COLO668 (cell line): ENCODE data around the gene ALDH1A3.

Experiments used
- DNase-seq: peaks from one replicate; lab custom pipeline; 2025; ENCODE audit not compliant: unreplicated experiment; lab: John Stamatoyannopoulos, UW

ALDH1A3 gene

DNA sequence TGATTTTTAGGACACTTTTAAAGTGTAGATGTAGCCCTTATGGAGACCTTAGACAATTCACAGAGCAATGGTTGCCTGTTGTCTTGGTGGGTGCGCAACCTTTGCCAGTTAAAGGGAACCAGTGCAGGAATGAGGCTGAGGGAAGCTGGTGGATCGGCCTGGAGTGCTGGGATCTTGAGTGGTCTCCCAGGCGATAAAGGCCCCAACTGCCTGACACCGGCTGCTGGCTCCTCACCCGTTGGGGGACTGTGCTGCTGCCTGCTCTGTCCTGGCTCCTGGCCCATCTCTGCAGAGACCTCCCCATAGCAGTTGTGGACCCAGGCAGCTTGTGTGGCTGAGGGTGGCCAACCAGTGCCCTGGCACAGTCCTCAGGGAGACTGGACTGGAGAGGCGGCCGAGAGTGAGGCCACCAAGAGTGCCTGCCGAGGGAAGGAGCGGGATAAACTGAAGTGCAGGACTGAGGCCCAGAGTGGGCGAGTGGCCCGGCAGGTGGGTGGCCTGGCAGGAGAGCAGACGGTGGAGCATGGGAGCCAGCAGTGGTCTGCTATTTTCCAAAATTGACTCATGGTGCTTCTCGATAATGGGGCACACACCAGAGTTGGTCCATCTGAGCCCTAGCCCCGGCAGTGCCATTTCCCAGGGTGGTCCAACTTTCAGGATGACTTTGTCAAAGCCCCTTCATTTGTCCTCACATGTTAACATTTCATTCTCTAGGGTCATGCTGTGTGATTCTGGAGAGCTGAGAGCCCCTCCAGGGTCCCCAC lies 2.1 kb downstream of the ALDH1A3 start:
- DNase-seq = no peak

DNA sequence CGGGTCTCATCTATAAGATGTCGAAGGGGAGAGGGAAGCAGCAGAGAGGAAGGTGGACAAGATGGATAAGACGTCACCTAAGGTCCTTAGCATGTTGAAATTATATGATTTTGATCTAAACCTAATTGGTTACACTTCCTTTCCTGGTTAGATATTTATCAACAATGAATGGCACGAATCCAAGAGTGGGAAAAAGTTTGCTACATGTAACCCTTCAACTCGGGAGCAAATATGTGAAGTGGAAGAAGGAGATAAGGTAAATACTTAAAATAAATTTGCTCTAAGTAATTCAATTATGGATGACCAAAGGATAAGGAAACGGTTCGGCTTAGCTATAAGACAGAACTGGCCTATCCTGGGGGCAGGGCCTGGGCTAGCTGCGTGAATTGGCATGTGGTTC lies 5.5 kb downstream of the ALDH1A3 start:
- DNase-seq = no peak

DNA sequence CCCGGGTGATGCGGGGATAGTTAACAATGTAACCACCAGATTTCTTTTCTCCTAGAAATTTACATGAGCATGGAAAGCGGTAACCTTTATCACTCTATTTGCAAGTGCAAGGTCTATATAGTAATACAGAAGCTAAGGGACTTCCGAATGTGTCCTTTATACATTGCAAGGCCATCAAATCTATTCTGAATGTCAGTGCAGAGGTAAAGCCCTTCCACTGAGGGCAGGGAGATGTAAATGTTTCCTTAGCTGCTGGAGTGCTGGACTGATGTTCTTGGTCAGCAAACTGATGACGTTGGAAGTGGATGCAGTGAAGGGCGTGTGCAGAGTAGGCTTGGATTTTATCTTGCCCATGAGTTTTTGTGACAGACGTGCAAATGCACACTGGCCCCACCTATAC lies 6.2 kb downstream of the ALDH1A3 start:
- DNase-seq = no peak

DNA sequence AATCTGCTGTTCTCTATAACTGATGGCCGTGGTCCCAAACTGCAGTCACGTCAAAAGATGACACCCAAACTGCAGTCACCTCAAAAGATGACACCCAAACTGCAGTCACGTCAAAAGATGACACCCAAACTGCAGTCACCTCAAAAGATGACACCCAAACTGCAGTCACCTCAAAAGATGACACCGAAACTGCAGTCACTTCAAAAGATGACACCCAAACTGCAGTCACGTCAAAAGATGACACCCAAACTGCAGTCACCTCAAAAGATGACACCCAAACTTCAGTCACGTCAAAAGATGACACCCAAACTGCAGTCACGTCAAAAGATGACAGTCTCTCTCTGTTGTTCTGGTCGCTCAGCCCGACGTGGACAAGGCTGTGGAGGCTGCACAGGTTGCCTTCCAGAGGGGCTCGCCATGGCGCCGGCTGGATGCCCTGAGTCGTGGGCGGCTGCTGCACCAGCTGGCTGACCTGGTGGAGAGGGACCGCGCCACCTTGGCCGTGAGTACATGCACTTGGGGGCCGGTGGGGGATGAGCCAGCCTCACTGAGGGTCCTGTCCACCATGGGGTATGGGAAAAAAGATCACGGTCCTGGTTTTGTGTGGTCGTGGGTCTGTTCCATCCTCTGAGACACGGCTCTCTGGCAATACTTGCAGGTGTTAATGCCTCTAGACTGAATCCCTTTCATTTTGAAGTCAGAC lies 7.7 kb downstream of the ALDH1A3 start:
- no peak for DNase-seq

DNA sequence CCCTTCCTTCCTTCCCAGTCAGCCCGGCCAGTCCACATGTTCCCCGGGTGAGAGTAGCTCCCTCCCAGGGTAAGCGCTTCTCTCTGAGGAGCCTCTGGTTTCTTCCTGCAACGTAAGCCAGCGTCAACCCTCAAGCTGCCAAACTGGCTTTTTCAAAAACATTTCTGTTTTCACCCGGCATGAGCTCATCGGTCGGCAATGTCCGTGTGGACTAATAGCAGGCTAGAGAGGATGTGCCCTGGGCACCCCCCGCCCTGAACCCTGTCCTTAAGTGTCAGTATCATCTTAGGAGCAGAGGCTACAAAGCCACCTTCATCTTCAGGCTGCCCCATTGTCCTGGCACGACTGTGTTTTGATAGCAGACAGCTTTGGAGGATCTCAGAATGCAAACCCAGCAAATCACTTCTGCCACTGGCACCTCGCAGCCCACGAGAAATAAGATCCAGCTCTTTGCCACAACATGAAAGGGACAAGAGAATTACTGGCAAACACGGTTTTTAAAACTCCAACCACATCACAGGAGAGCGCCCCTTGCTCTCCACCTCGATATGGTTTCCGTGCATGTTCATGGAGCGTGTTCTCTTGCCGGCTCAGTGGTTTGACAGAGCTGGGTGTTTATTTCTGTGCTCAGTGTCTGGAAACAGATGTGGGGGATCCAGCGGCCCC lies 9.9 kb downstream of the ALDH1A3 start:
- DNase-seq = no peak

DNA sequence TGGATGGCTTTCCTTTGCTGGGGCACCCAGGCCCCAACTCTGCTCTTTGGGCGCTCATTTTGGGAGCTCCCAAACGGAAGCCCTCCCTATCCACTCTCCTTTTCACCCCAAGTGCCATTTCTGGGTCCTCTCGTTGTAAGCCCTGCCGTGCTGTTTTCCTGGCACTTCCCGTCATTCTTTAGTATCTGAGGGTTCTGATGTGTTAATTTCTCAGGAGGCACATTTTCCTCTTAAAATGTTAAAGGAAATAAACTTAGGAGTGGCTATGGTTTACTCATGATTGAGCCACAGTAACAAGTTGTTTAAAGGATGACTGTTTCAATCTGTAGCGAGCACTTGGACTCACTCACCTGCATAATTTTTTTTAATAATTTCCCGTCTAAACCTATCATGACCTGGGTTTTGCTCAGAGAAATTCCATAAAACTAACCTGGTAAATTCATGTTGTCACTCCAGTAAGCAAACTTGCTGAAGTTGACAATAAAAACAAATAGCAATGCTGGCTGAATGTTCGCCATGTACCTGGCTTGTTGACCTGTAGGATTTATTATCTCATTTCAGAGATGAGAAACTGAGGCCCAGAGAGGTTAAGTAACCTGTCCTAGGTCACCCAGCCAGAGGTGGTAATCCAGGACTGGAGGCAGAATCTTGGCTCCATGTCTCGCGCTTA lies 10.6 kb downstream of the ALDH1A3 start:
- DNase-seq = no peak

DNA sequence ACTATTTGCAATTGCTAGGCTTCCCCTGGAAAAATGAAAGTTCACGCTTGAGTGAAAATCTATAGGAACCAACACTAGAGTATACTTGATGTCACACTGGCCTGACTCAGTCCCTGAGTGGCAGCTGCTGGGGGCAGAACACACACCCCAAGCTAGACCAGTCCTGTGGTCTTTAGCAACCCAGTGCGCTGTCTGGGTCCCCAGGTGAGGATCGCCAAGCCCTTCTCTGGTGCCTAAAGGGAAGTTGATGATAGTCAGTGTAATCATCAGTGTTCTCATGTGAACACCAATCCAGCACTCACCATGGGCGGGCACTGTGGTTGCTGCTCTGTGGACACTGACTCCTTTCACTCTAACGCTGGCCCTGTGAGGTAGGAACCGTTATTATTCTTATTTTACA lies 11.2 kb downstream of the ALDH1A3 start:
- DNase-seq = no peak

DNA sequence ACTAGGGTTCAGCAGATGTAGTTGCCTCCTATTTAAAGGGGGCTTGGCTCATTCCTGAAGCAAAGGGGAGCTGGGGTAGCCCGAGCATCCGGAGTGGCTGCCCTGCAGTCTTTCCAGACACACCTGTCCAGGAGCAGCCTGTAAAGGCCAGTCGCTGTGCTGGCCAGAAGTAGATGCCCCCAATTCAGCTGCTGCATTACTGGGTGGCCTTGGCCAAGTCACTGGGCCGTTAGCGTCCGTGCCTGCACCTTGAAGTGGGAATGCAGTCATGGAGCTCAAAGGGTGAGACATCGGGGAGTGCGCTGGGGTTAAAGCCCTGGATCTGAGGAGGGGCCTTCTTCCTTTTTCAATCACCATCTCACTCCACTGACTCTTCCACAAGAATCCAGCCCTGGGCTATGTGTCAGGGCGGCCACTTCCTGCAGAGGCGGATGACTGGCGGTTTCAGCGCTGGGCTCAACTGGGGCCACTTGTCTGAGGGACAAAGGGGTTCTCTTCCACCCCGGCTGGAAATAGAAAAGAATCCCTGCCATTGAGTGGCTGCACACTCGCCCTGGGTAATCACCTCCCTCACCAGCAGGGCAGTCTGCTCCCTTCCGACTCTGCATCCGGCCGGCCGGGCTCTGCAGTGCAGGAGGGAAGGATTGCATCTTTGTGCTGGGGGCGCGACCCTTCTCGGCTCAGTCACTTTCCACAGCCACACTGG lies 11.8 kb downstream of the ALDH1A3 start:
- DNase-seq = no peak

DNA sequence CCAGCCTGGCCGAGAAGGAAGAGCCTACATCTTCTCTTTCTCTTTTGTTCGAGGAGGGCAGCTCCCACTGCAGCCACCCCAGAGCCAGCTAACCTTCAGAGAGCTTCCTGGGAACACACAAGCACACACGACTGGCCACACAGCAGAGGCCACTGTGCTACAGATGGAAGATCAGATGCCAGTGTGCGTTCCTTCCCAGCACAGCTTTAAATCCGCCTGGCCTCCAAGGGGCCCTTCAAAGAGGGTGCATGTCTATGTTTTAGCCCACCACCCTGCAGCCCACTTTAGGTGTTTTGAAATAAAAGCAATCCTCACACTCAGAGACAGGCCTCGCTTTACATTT lies 12.4 kb downstream of the ALDH1A3 start:
- DNase-seq = no peak

DNA sequence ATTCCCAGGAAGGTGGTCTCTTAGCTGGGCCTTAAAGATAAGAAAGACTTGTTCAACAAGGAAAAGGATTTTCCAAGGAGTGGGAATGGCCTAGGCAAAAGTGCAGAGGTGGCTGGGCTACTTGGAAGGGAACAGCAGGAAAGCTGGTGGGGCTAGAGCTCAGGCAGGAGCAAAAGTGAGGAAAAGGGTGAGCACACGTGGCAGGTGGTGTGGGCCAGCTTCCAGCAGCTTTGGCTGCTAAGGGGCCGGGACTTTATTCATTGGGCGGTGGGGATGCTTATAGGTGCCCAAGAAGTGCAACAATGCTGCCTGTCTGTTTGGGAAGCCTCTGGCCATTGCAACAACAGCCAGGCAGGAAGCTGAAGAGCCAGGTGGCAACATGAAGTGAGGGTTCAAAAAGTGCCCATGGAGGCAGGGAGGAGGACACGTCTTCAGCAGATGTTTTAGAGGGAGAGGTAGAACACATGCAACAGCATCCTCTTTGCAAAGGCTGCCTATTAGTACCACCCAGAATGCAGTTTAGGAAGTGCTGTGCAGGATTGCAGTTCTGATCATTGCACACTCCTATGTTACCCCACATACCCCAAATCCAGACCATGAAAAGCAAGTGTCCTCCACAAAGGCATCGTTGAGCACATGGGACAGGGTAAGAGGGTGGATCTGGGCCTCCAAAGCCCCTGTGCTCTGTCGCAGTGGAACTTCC lies 13.8 kb downstream of the ALDH1A3 start:
- no peak for DNase-seq

DNA sequence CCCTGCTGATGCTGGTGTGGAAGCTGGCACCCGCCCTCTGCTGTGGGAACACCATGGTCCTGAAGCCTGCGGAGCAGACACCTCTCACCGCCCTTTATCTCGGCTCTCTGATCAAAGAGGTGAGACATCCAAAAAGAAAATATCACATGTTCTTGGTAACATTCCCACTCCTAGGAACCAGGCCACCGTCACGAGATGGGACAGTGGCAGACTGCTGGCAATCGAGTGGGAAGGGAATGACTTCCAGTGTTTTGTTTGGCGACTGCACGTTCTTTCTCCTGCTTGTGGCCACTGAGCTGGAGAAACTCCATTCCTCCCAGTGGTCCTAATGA lies 14.3 kb downstream of the ALDH1A3 start:
- no peak for DNase-seq

DNA sequence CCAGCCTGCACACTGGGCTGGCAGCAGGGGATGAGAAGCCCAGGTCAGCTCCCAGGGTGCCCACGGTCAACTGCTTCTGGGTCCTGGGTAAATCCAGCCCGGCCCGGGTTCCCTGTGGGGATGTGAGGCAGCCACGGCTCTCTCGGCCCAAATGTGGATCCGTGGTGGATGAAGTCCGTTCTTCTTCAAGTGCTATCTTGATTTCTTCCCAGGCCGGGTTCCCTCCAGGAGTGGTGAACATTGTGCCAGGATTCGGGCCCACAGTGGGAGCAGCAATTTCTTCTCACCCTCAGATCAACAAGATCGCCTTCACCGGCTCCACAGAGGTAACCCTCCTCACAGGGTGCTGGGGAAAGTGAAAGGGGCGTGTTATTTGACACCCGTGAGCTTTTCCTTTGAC lies 16.1 kb downstream of the ALDH1A3 start:
- no peak for DNase-seq

DNA sequence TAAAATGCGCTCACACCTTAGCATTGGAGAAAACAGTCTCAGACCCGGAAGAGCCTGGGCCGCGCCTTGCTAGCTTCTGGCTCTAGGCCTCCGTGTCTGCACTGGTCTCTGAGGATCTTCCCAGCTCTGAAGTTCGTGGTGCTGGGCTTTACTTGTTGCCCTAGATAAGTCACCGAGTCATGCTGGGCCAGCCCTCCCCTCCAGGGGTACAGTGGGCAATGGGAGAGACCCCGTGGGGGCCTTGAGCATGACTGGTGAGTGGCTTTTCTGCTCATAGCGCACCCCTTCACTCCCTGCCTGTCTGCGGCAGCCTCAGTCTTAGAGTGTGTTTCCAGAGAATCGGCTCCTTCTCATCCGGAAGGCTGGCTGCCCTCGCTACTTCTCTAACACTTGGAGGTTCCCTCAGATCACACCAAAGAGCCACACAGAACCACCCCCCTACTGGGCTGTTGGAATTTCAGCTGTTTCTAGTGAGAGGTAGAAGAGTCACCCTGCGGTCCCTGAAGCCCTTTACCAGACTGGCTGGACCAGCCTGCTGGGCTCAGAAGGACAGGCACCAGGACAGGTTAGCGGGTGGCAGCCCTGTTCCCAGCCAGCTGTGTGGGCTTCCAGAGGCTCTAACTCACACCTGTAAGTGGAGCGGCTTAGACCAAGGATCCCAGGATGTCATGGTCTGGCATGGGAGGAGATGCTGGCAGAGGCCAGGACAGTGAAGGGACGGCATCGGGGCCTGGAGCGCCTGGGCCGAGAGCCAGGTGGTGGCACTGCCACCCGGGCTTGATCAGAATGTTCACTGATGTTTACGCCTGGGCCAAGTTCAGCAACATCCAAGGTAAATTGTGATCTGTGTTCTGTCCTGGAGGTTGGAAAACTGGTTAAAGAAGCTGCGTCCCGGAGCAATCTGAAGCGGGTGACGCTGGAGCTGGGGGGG lies 17.9 kb downstream of the ALDH1A3 start:
- DNase-seq = no peak

DNA sequence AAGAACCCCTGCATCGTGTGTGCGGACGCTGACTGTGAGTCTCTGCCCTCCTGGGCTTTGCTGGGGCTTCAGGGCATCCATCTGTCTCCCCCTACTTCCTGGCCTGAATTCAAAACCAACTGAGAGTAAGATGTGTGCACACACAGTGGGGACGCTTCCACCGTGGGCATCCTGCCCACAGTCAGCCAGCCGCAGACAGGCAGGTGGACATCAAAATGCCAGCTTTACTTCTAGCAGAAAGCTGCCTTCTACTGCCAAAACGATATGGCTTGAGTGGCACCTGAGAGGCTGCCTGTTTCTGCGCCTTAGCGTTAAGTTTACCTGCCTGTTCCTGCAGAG lies 18.5 kb downstream of the ALDH1A3 start:
- no peak for DNase-seq

DNA sequence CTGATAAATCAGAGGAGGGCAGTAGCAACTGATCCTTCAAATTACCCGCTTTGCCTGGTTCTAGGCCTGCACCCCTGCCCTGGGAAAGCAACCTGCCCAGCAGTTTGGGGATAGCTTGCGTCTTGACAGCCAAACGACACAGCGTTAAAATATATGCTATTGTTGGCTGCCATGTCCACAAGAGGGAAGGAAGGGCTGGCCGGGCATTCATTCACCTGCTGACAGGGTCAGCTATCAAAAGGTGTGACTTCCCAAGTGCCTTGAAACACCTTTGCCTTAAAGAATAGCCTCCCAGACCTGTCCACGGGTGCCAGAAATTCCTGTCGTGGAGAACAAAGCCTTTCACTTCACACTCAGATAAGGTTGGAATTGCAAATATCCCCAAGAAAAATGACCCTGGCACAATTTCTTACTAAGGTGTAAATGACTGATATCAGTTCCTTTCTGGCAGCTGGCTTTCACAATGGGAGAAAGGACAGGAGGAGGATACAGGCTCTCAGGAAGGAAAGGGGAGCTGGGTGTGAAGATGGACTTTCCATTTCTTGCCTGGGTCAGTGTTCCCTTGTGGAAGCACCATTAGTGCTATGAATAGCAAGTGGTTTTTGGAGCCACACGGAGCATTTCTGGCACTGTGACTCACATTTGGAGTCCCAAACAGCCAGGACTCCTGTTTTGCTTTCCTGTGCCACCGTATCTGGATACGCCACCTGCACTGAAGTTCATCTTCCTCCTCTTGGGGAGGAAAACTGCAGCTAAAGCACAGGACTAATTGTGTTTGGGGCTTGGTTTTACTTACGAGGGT lies 19.2 kb downstream of the ALDH1A3 start:
- DNase-seq = no peak

DNA sequence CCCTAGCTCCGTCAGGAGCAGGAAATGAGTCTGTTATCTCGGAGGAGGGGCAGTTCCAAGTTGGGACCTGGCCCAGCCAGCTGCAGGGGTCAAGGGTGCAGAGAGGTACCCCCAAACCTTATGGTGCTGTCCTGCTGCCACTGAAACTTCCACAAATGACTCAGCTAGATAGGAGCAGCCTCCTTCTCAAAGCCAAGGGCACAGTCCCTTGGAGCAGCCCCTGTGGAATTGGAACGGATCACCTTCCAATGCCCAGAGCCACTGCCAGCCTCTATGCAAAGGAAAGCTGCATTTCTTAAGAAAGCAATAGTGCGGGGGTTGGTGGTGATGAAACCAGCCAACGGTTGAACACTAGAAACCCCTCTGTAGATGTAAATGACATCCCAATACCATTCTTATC lies 20.0 kb downstream of the ALDH1A3 start:
- DNase-seq = no peak

DNA sequence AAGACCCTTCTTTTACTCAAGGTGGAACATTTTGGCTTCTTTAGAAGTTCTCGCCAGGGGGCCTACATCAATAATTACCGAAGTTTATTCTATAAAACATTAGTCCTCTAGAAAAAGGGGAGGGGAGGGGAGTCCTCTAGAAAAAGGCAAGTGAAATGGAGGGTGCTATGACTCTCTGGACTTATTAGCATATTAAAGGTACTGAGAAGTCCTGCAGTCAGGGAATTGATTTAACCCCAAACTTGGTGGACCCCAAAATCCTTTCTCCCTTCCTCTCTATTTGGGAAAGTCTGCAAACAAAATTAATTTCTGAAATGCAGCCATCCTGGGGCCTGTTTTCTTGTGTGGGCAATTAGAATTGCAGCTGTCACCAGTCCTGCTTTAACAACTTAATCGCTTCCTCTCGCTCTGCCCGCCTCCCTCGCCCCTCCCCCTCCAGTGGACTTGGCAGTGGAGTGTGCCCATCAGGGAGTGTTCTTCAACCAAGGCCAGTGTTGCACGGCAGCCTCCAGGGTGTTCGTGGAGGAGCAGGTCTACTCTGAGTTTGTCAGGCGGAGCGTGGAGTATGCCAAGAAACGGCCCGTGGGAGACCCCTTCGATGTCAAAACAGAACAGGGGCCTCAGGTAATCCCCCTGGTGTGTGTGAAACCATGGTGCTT lies 20.6 kb downstream of the ALDH1A3 start:
- no peak for DNase-seq

DNA sequence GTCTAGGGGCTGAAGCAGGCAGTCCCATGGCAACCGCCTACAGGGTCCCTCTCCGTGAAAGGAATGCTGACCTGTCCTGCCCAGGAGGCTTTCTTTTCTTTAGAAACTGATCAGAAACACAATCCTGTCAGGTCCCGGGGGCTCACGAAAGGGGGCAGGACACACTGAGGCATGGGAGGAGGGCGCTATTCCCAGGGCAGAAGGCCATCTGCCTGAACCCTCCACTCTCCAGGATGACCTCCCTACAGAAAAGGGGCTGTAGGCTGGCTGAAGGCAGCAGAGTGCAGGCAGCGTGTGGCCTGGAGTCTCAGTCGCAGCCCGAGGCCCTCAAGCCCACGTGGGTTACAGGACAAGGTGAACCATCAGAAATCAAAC lies 21.2 kb downstream of the ALDH1A3 start:
- DNase-seq = no peak

DNA sequence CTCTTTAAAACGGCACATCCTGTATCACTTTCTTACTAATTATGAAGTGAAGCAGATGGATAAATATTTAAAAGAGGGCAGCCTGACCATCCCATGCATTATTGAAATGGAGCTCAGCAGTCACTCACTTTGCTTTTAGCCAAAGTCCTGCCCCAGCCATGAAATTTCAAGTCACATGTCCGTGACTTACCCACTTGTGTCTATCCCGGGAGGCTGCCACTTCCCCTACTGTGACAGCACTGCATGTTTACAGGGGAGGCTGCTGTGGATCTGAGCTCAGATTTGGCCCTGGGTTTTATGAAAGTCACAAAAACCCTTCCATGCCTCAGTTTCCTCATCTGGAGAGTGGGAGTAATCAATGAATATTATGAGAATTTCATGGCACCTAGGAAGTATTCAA lies 21.7 kb downstream of the ALDH1A3 start:
- DNase-seq = no peak
